HG03196 (cell line): ENCODE measurements around the gene OR5AP2.
"Not testable (repeated sequence)": the region's sequence is repeated elsewhere in the genome, so short reads cannot be mapped to it uniquely, and the experiment has no call there.

Source experiments
- ATAC-seq: cut with Tn5 transposase; IDR thresholded peaks from one replicate; pipeline ENCODE4 v1.9.1; 2021; ENCODE audit not compliant: unreplicated experiment

OR5AP2 gene

GRCh38 chr11:56642339-56642738, at the start of gene OR5AP2:
Gene OR5AP2 (minus strand): TSS chr11:56642439. CDS start chr11:56642439, 0 bp downstream.
- ATAC-seq: no peak

GRCh38 chr11:56691179-56691578, 48.9 kb upstream of the OR5AP2 start:
- not testable (repeated sequence) for ATAC-seq

- no peak for ATAC-seq
These were observed 46.4 kb upstream of the OR5AP2 start for GRCh38 chr11:56688554-56689100.

- ATAC-seq: no peak
These were observed 28.7 kb upstream of the OR5AP2 start for GRCh38 chr11:56670984-56671383.

GRCh38 chr11:56663386-56663785, 21.1 kb upstream of the OR5AP2 start, which contains the start of gene OR5AR1:
Gene OR5AR1 (plus strand): TSS chr11:56663686. CDS start chr11:56663686, 0 bp downstream.
- no peak for ATAC-seq

- ATAC-seq: no peak
These were observed 17.5 kb upstream of the OR5AP2 start for GRCh38 chr11:56659755-56660154.

- no peak for ATAC-seq
These were observed 4.7 kb downstream of the OR5AP2 start for GRCh38 chr11:56637500-56637899.

GRCh38 chr11:56636861-56637260, 5.4 kb downstream of the OR5AP2 start:
- ATAC-seq: no peak

- no peak for ATAC-seq
These were observed 9.9 kb downstream of the OR5AP2 start for GRCh38 chr11:56632329-56632728.

GRCh38 chr11:56625946-56626345, 16.3 kb downstream of the OR5AP2 start:
- ATAC-seq: no peak

- ATAC-seq: no peak
These were observed 17.6 kb downstream of the OR5AP2 start for GRCh38 chr11:56624661-56625110.

- ATAC-seq: no peak
These were observed 31.1 kb downstream of the OR5AP2 start for GRCh38 chr11:56611174-56611573.

GRCh38 chr11:56592088-56592717, 50.0 kb downstream of the OR5AP2 start:
- ATAC-seq: not testable (repeated sequence)
